DMS153 treated with DMSO at 0.1 percent for 48 hours (cell line): ENCODE results near the gene GTF2IRD1.
"Not testable (repeated sequence)": the region's sequence is repeated elsewhere in the genome, so short reads cannot be mapped to it uniquely, and the experiment has no call there.

Source experiments
- DNase-seq: peaks from one replicate; lab custom pipeline; 2025; ENCODE audit not compliant: unreplicated experiment; lab: John Stamatoyannopoulos, UW

GTF2IRD1 gene

GRCh38 chr7:74489997-74490945 is 36.6 kb downstream of the GTF2IRD1 start:
- no peak for DNase-seq

- not testable (repeated sequence) for DNase-seq
These were observed 37.8 kb downstream of the GTF2IRD1 start for GRCh38 chr7:74491490-74491889.

- DNase-seq = no peak
These were observed 39.6 kb downstream of the GTF2IRD1 start for GRCh38 chr7:74493295-74493694.

GRCh38 chr7:74494076-74494548 is 40.4 kb downstream of the GTF2IRD1 start:
- DNase-seq = no peak

GRCh38 chr7:74495112-74496086 is 41.7 kb downstream of the GTF2IRD1 start:
- no peak for DNase-seq

GRCh38 chr7:74496272-74496671 is 42.6 kb downstream of the GTF2IRD1 start:
- no peak for DNase-seq

- DNase-seq = not testable (repeated sequence)
These were observed 43.1 kb downstream of the GTF2IRD1 start for GRCh38 chr7:74496773-74497172.

- no peak for DNase-seq
These were observed 44.6 kb downstream of the GTF2IRD1 start for GRCh38 chr7:74498354-74498753.

- DNase-seq = no peak
These were observed 45.5 kb downstream of the GTF2IRD1 start for GRCh38 chr7:74498996-74499834.

GRCh38 chr7:74499835-74500388 is 46.2 kb downstream of the GTF2IRD1 start:
- no peak for DNase-seq

GRCh38 chr7:74501298-74501697 is 47.6 kb downstream of the GTF2IRD1 start:
- DNase-seq = no peak

GRCh38 chr7:74502216-74502891 is 48.6 kb downstream of the GTF2IRD1 start:
- no peak for DNase-seq

GRCh38 chr7:74503061-74503460 is 49.4 kb downstream of the GTF2IRD1 start:
- DNase-seq = no peak

GRCh38 chr7:74503943-74504342 is 50.2 kb downstream of the GTF2IRD1 start:
- DNase-seq = no peak

GRCh38 chr7:74505471-74506324 is 52.0 kb downstream of the GTF2IRD1 start:
- DNase-seq = no peak

- no peak for DNase-seq
These were observed 52.6 kb downstream of the GTF2IRD1 start for GRCh38 chr7:74506325-74506724.

- no peak for DNase-seq
These were observed 54.0 kb downstream of the GTF2IRD1 start for GRCh38 chr7:74507538-74508319.

GRCh38 chr7:74509453-74509852 is 55.7 kb downstream of the GTF2IRD1 start:
- not testable (repeated sequence) for DNase-seq
